K562 (cell line): Measurements from ENCODE around the gene GPR176. TPM values are rescaled to one million over a fixed set of nuclear protein-coding genes. Genes with fewer than 3 reads are reported as not detected.

ENCODE experiments used
- ATF3 ChIP-seq, 2 experiments: fragments of 450-650 bp in 1 of 2; sonication (generic) in 1 of 2; formaldehyde crosslinking in 1 of 2; IDR thresholded peaks in 1 of 2; conservative IDR thresholded peaks in 1 of 2; 2 replicates each; pipeline versions ENCODE4 v1.6.1 to v1.8.1; 2016 to 2023; ENCODE audit warnings: mild to moderate bottlenecking in 2 of 2, moderate library complexity in 2 of 2, inconsistent platforms in 1 of 2, missing genetic modification reagents in 1 of 2
- DIDO1 ChIP-seq: fragments of 450-650 bp; IDR thresholded peaks from 2 replicates; pipeline ENCODE4 v1.6.1; 2016; ENCODE audit warnings: low read depth, missing biosample characterization, missing genetic modification characterization
- DNMT1 ChIP-seq: fragments of 450-650 bp; IDR thresholded peaks from 2 replicates; pipeline ENCODE4 v1.6.1; 2016; ENCODE audit warnings: antibody characterized with exemption, mild to moderate bottlenecking
- HSF4 ChIP-seq: fragments of 250-450 bp; sonication (Bioruptor Pico); IDR thresholded peaks from 2 replicates; pipeline ENCODE4 v2.1.2; 2022; ENCODE audit warnings: mild to moderate bottlenecking, moderate library complexity, borderline replicate concordance
- PCBP2 ChIP-seq: fragments of 200-400 bp; formaldehyde crosslinking; IDR thresholded peaks from 2 replicates; pipeline ENCODE4 v1.6.1; 2018; ENCODE audit warnings: low read length, low read depth, mild to moderate bottlenecking, moderate library complexity; ENCODE audit not compliant: poor library complexity, severe bottlenecking
- POLR2G ChIP-seq: fragments of 200-400 bp; formaldehyde crosslinking; IDR thresholded peaks from 2 replicates; pipeline ENCODE4 v1.6.1; 2017; ENCODE audit warnings: low read depth, mild to moderate bottlenecking, antibody characterized with exemption, low read length, moderate library complexity
- PTRF ChIP-seq: fragments of 450-650 bp; IDR thresholded peaks from 2 replicates; pipeline ENCODE4 v1.6.1; 2016; ENCODE audit warnings: mild to moderate bottlenecking, missing genetic modification characterization, missing compliant biosample characterization
- PTTG1 ChIP-seq: fragments of 450-650 bp; IDR thresholded peaks from 2 replicates; pipeline ENCODE4 v1.6.1; 2016; ENCODE audit warnings: low read depth, mild to moderate bottlenecking, missing genetic modification characterization, missing compliant biosample characterization
- RERE ChIP-seq: sonication (generic); formaldehyde crosslinking; IDR thresholded peaks from 2 replicates; pipeline ENCODE4 v1.8.0; 2023; ENCODE audit warnings: missing genetic modification reagents, mild to moderate bottlenecking, borderline replicate concordance
- SREBF1 ChIP-seq: fragments of 150-350 bp; IDR thresholded peaks from 2 replicates; pipeline ENCODE4 v1.6.1; 2014; ENCODE audit warnings: antibody characterized with exemption, low read depth, low read length, borderline replicate concordance
- ZBTB1 ChIP-seq: sonication (generic); formaldehyde crosslinking; IDR thresholded peaks from 2 replicates; pipeline ENCODE4 v1.8.1; 2023; ENCODE audit warnings: missing genetic modification reagents, low read depth, mild to moderate bottlenecking, borderline replicate concordance
- ZNF76 ChIP-seq: fragments of 250-450 bp; sonication (Bioruptor Pico); IDR thresholded peaks from 2 replicates; pipeline ENCODE4 v1.4.0; 2020; ENCODE audit warnings: mild to moderate bottlenecking, moderate library complexity, borderline replicate concordance
- ZNF785 ChIP-seq: fragments of 250-450 bp; sonication (Bioruptor Pico); IDR thresholded peaks from 2 replicates; pipeline ENCODE4 v1.4.0; 2020; ENCODE audit warnings: mild to moderate bottlenecking
- polyA plus RNA-seq, 8 experiments: library from polyadenylated mRNA; depleted of rRNA in 4 of 8; stranded (reverse) in 5 of 8; unstranded in 3 of 8; fragments of >200 nt; fragmentation: Nextera tagmentation in 2 of 8; fragmentation: Illumina TruSeq in 1 of 8; extraction: Ambion mirVana in 2 of 8; extraction: Trizol in 1 of 8; gene quantifications; 2 replicates each; pipeline versions ENCODE4 v1.2.1 to v1.2.3, GENCODE V29; 2011 to 2014; ENCODE audit warnings: inconsistent platforms in 1 of 8, missing spikeins in 1 of 8
- total RNA-seq, 7 experiments: library from RNA; depleted of rRNA in 6 of 7; stranded (reverse); fragments of >200 nt in 6 of 7; fragmentation: Illumina TruSeq in 2 of 7; extraction: Trizol in 2 of 7; gene quantifications; 2 replicates each; pipeline versions ENCODE4 v1.2.1 to v1.2.3, GENCODE V29; 2011 to 2021; ENCODE audit warnings: low replicate concordance in 1 of 7
- TF ChIP-seq, protein P1 (sequence below): fragments of 450-650 bp; IDR thresholded peaks from 2 replicates; pipeline ENCODE4 v1.6.1; 2016; ENCODE audit warnings: mild to moderate bottlenecking

Gene GPR176
- total and polyA plus RNA-seq, 9 of the 15 experiments (the other 6 are each of a cell fraction or from before 2014, with no cell fraction given), result 0.03 to 1.2 (median 0.76) TPM

GRCh38 chr15:39920510-39921273, 626 bp upstream of the GPR176 start (continued):
- TF ChIP-seq RERE (CRISPR knock-in tag) (no peak), PTTG1 (tag) (no peak), ZBTB1 (CRISPR knock-in tag) (0 out of 2 replicates have a peak, but pooled peaks have one; percentile 57), PTRF (no peak), ATF3 (IDR thresholded peaks at IDR 0.05) (no peak), ATF3 (CRISPR knock-in tag; conservative IDR thresholded peaks at IDR 0.05) (no peak), DIDO1 (tag) (no peak), ZNF785 (CRISPR knock-in tag) (no peak), SREBF1 (no peak), POLR2G (peak; percentile 92), HSF4 (CRISPR knock-in tag) (no peak), PCBP2 (no peak), DNMT1 (no peak), ZNF76 (CRISPR knock-in tag) (0 out of 2 replicates have a peak, but pooled peaks have one; percentile 76)
- TF ChIP-seq, protein P1, sequence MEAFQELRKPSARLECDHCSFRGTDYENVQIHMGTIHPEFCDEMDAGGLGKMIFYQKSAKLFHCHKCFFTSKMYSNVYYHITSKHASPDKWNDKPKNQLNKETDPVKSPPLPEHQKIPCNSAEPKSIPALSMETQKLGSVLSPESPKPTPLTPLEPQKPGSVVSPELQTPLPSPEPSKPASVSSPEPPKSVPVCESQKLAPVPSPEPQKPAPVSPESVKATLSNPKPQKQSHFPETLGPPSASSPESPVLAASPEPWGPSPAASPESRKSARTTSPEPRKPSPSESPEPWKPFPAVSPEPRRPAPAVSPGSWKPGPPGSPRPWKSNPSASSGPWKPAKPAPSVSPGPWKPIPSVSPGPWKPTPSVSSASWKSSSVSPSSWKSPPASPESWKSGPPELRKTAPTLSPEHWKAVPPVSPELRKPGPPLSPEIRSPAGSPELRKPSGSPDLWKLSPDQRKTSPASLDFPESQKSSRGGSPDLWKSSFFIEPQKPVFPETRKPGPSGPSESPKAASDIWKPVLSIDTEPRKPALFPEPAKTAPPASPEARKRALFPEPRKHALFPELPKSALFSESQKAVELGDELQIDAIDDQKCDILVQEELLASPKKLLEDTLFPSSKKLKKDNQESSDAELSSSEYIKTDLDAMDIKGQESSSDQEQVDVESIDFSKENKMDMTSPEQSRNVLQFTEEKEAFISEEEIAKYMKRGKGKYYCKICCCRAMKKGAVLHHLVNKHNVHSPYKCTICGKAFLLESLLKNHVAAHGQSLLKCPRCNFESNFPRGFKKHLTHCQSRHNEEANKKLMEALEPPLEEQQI, result no peak
